GM10266 (cell line): ENCODE data around the gene FARSB.

Source experiments
- DNase-seq: peaks from one replicate; pipeline ENCODE4 v3.0.0; 2012; ENCODE audit errors: extremely low spot score
- CTCF ChIP-seq: IDR thresholded peaks from 2 replicates; pipeline ENCODE4 v1.5.1; 2012; ENCODE audit warnings: mild to moderate bottlenecking, low read depth; ENCODE audit not compliant: control insufficient read depth, insufficient read depth; ENCODE audit errors: missing control alignments

FARSB gene

GRCh38 chr2:222554517-222554916 lies 101.4 kb downstream of the FARSB start:
- no peak for DNase-seq
- TF ChIP-seq CTCF = no peak

GRCh38 chr2:222548992-222549391 lies 106.9 kb downstream of the FARSB start:
- DNase-seq = no peak
- no peak for TF ChIP-seq CTCF

- DNase-seq = no peak
- TF ChIP-seq CTCF = no peak
Measured at GRCh38 chr2:222547083-222547482, 108.8 kb downstream of the FARSB start.

- no peak for TF ChIP-seq CTCF
- DNase-seq = no peak
Measured at GRCh38 chr2:222545823-222546795, 109.8 kb downstream of the FARSB start.

GRCh38 chr2:222544661-222545060 lies 111.2 kb downstream of the FARSB start:
- DNase-seq = no peak
- no peak for TF ChIP-seq CTCF

- DNase-seq = no peak
- TF ChIP-seq CTCF = no peak
Measured at GRCh38 chr2:222538535-222538934, 117.4 kb downstream of the FARSB start.

- DNase-seq = no peak
- TF ChIP-seq CTCF = no peak
Measured at GRCh38 chr2:222535477-222535876, 120.4 kb downstream of the FARSB start.
